Spleen (tissue), 11 donors: Measurements from ENCODE around the gene RNASET2. TPM values are rescaled to one million over a fixed set of nuclear protein-coding genes. Genes with fewer than 3 reads are reported as not detected.

Experiments
- DNase-seq: peaks from one replicate; pipeline ENCODE4 v3.0.0-alpha.2; 2020
- H3K27ac ChIP-seq, 8 donors: fragments of 200-600 bp; sonication (generic) in 7 of 8; 1 replicate in 4 of 8; 2 replicates in 4 of 8; pipeline versions ENCODE4 v1.5.0 to v1.8.0; 2016 to 2021; ENCODE audit warnings: inconsistent platforms in 4 of 8, mild to moderate bottlenecking in 4 of 8, moderate library complexity in 1 of 8
- H3K27me3 ChIP-seq, 7 donors: fragments of 200-600 bp; sonication (generic) in 6 of 7; replicated peaks in 1 of 7; 1 replicate in 4 of 7; 2 replicates in 3 of 7; pipeline versions ENCODE4 v1.5.0 to v1.8.0; 2016 to 2021; ENCODE audit warnings: inconsistent platforms in 3 of 7, mild to moderate bottlenecking in 1 of 7
- H3K36me3 ChIP-seq, 6 donors: fragments of 200-600 bp; sonication (generic) in 5 of 6; 1 replicate in 4 of 6; 2 replicates in 2 of 6; pipeline versions ENCODE4 v1.5.0 to v1.8.0; 2016 to 2021; ENCODE audit warnings: inconsistent platforms in 2 of 6
- H3K4me1 ChIP-seq, 6 donors: fragments of 200-600 bp; sonication (generic) in 5 of 6; 1 replicate in 3 of 6; 2 replicates in 3 of 6; pipeline versions ENCODE4 v1.5.0 to v1.8.0; 2016 to 2021; ENCODE audit warnings: inconsistent platforms in 3 of 6
- H3K4me3 ChIP-seq, 8 donors: fragments of 200-600 bp; sonication (generic) in 7 of 8; 1 replicate in 4 of 8; 2 replicates in 4 of 8; pipeline versions ENCODE4 v1.5.0 to v1.8.0; 2016 to 2021; ENCODE audit warnings: inconsistent platforms in 4 of 8, mild to moderate bottlenecking in 4 of 8, moderate library complexity in 2 of 8
- H3K9me3 ChIP-seq, 8 donors: fragments of 200-600 bp; sonication (generic) in 7 of 8; 1 replicate in 4 of 8; 2 replicates in 4 of 8; pipeline versions ENCODE4 v1.5.0 to v1.8.0; 2016 to 2021; ENCODE audit warnings: inconsistent platforms in 4 of 8
- CTCF ChIP-seq, 11 experiments: fragments of 200-600 bp in 7 of 11; fragments of 450-650 bp in 4 of 11; sonication (generic) in 4 of 11; IDR thresholded peaks in 8 of 11; conservative IDR thresholded peaks in 3 of 11; 1 replicate in 7 of 11; 2 replicates in 4 of 11; pipeline versions ENCODE4 v1.4.0 to v1.8.0; 2016 to 2021; ENCODE audit warnings: antibody characterized with exemption in 11 of 11, inconsistent platforms in 4 of 11, mild to moderate bottlenecking in 1 of 11
- POLR2A ChIP-seq, 3 donors: fragments of 450-650 bp; IDR thresholded peaks; one replicate each; pipeline ENCODE4 v1.5.1; 2017; ENCODE audit warnings: antibody characterized with exemption in 3 of 3, mild to moderate bottlenecking in 1 of 3
- POLR2AphosphoS5 ChIP-seq, 3 donors: sonication (generic); formaldehyde crosslinking; IDR thresholded peaks; one replicate each; pipeline ENCODE4 v1.5.1; 2017; ENCODE audit warnings: antibody characterized with exemption in 3 of 3
- WGBS, 5 donors: extraction: QIAGEN DNeasy Blood & Tissue Kit in 3 of 5; methylation state at CpG; one replicate each; pipeline versions ENCODE4 v1.1.5 to v1.1.7; 2013 to 2018; 5-methylcytosine and 5-hydroxymethylcytosine counted together
- intact Hi-C: fragments of 100-400 bp; cut with DNase I; formaldehyde crosslinking; loops from one replicate; pipeline ENCODE4 v1.15.0; 2023; ENCODE audit warnings: low total_unique reads
- polyA plus RNA-seq, 3 donors: library from polyadenylated mRNA; stranded (reverse); fragments of 200-250 nt; gene quantifications; one replicate each; pipeline ENCODE4 v1.2.1, GENCODE V29; 2013
- total RNA-seq, 7 donors: library from RNA; depleted of rRNA in 3 of 7; stranded (reverse); fragments of >200 nt in 3 of 7; fragmentation: NEBNext Ultra II Directional in 4 of 7; extraction: Animal tissue kit (Norgen Biotek cat#: 25700) in 4 of 7; gene quantifications; one replicate each; pipeline versions ENCODE4 v1.1.0 to v1.2.1, GENCODE V29; 2016 to 2021
- donor health status: healthy with polysubstance abuse.
- donor health status: DM: no; HTN: no; CAD: no; lungs with moderate emphysema.
- donor health status: DM: no; HTN: no; CAD: no.
- donor health status: Bipolar disorder and iron deficiency.
- donor health status: healthy.
- donor health status: DM: no; HTN: no; CAD: no.
- donor health status: DM: yes; HTN: yes; CAD: no.

The RNASET2 gene
- total and polyA plus RNA-seq, 10 donors = 242 to 676 (median 362) TPM

DNA sequence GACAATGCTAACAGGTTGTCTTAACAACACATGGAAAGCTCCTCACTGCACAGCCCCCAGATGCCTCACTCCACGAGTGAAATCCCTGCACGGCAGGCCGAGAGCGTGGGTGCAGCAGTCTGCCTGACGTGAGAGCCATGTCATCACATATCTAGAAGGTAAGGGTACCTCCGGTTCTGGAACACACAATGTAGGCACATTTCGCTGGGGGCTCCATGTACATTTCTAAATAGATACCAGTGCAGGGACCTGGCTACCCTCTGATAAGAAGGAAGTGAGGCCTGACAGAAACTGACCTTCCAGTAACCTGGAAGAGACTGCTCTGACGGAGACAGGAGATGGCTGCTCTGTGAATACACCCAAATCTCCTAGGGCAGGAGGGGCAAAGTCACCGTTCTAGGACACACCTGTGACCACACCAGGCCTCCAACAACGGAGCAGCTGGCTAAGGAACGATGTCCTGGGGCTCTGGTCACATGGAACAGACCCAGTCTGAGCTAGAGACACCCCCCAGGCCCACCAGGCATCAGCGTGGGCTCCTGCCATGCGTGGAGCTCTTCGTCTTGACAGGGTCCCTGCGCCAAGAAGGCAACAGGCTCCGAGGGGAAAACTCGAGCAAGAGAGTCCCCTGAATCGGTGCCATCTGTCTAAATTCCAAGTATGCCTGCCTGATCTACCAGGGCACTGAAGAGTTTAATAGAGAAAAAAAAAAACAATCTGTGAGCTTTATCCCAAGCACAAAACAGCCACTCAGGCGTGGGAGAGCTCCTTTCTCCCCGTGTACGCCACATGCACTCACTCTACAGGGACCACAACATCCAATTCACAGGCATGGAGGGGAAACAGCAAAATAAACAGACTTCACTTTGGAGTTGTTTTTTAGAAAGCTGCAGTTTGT, 27.5 kb downstream of the RNASET2 start:
- no peak for DNase-seq
- peaks cover 0 to 99% (median 53%) of the 10 kb centered on the region in 6 donors for H3K36me3 ChIP-seq
- peak overlapping the region in 5 of 8 donors; percentile 28 to 61 (median 58) for H3K27ac ChIP-seq
- H3K27me3 ChIP-seq = no peaks in the 10 kb centered on the region
- H3K4me3 ChIP-seq = no peak overlapping the region
- intact Hi-C loops = no loop called here
- no peaks in the 10 kb centered on the region for H3K9me3 ChIP-seq
- peaks cover 0 to 42% (median 21%) of the 10 kb centered on the region in 6 donors for H3K4me1 ChIP-seq
- WGBS, 5 donors = 83 to 88% (median 88%) methylated on average over 21 of the region's 21 CpGs
- TF ChIP-seq POLR2AphosphoS5 (IDR thresholded peaks at IDR 0.05) = peak in 1 of 3 donors; percentile 5
- no peak for TF ChIP-seq CTCF (IDR thresholded peaks at IDR 0.05 in 8 of 11, conservative IDR thresholded peaks at IDR 0.05 in 3 of 11)
- no peak for TF ChIP-seq POLR2A (IDR thresholded peaks at IDR 0.05)

- no peaks in the 10 kb centered on the region for H3K27me3 ChIP-seq
- peaks cover 0 to 42% (median 21%) of the 10 kb centered on the region in 6 donors for H3K4me1 ChIP-seq
- DNase-seq = no peak
- no peak overlapping the region for H3K27ac ChIP-seq
- H3K9me3 ChIP-seq = no peaks in the 10 kb centered on the region
- peak in 2 of 3 donors; percentile 5 for TF ChIP-seq POLR2AphosphoS5 (IDR thresholded peaks at IDR 0.05)
- no peak for TF ChIP-seq CTCF (IDR thresholded peaks at IDR 0.05 in 8 of 11, conservative IDR thresholded peaks at IDR 0.05 in 3 of 11)
- intact Hi-C loops = no loop called here
- 81 to 94% (median 85%) methylated on average over 13 of the region's 13 CpGs for WGBS, 5 donors
- H3K4me3 ChIP-seq = no peak overlapping the region
- peaks cover 0 to 94% (median 45%) of the 10 kb centered on the region in 6 donors for H3K36me3 ChIP-seq
Measured at GRCh38 chr6:166927935-166928643, 28.3 kb downstream of the RNASET2 start.

- H3K4me1 ChIP-seq = peaks cover 0 to 39% (median 21%) of the 10 kb centered on the region in 6 donors
- no peaks in the 10 kb centered on the region for H3K9me3 ChIP-seq
- peak; percentile 36 for DNase-seq
- H3K27me3 ChIP-seq = no peaks in the 10 kb centered on the region
- TF ChIP-seq POLR2A (IDR thresholded peaks at IDR 0.05) (no peak), CTCF (IDR thresholded peaks at IDR 0.05 in 8 of 11, conservative IDR thresholded peaks at IDR 0.05 in 3 of 11) (no peak), POLR2AphosphoS5 (IDR thresholded peaks at IDR 0.05) (no peak)
- H3K4me3 ChIP-seq = no peak overlapping the region
- intact Hi-C loops = no loop called here
- WGBS, 5 donors = 72 to 85% (median 82%) methylated on average over 12 of the region's 12 CpGs
- peaks cover 0 to 87% (median 38%) of the 10 kb centered on the region in 6 donors for H3K36me3 ChIP-seq
- no peak overlapping the region for H3K27ac ChIP-seq
Measured at GRCh38 chr6:166927240-166927934, 29.0 kb downstream of the RNASET2 start.
